HEK293 (cell line): ENCODE data around the gene TRAF3.

Experiments
- CTCF ChIP-seq: fragments of 450-650 bp; formaldehyde crosslinking; IDR thresholded peaks from 2 replicates; pipeline ENCODE4 v1.5.1; 2016; ENCODE audit warnings: missing biosample characterization, missing genetic modification characterization
- GFI1B ChIP-seq: fragments of 450-650 bp; formaldehyde crosslinking; IDR thresholded peaks from 2 replicates; pipeline ENCODE4 v1.5.1; 2016; ENCODE audit warnings: missing biosample characterization, missing genetic modification characterization
- REST ChIP-seq: fragments of 450-650 bp; formaldehyde crosslinking; IDR thresholded peaks from 2 replicates; pipeline ENCODE4 v1.5.1; 2016; ENCODE audit warnings: missing biosample characterization, missing genetic modification characterization
- SP3 ChIP-seq: fragments of 450-650 bp; formaldehyde crosslinking; IDR thresholded peaks from 2 replicates; pipeline ENCODE4 v1.5.1; 2016; ENCODE audit warnings: missing biosample characterization, missing genetic modification characterization
- ZBTB49 ChIP-seq: fragments of 450-650 bp; formaldehyde crosslinking; IDR thresholded peaks from 2 replicates; pipeline ENCODE4 v1.5.1; 2016; ENCODE audit warnings: missing biosample characterization, missing genetic modification characterization, low read depth
- ZNF121 ChIP-seq: fragments of 450-650 bp; formaldehyde crosslinking; IDR thresholded peaks from 2 replicates; pipeline ENCODE4 v1.5.1; 2016; ENCODE audit warnings: missing biosample characterization, missing genetic modification characterization
- ZNF549 ChIP-seq: fragments of 450-650 bp; IDR thresholded peaks from 2 replicates; pipeline ENCODE4 v1.5.1; 2018; ENCODE audit warnings: missing biosample characterization, missing genetic modification characterization, mild to moderate bottlenecking, inconsistent platforms, moderate library complexity

GRCh38 chr14:102873546-102874061 lies 96.4 kb downstream of the TRAF3 start:
- TF ChIP-seq ZNF121 (tag by site-specific recombination): no peak
- no peak for TF ChIP-seq REST (tag by site-specific recombination)
- no peak for TF ChIP-seq SP3 (tag by site-specific recombination)
- no peak for TF ChIP-seq ZBTB49 (tag by site-specific recombination)
- no peak for TF ChIP-seq CTCF (tag by site-specific recombination)
- no peak for TF ChIP-seq GFI1B (tag by site-specific recombination)
- no peak for TF ChIP-seq ZNF549
